Right ventricle myocardium superior (tissue), 1 donor: ENCODE data around the gene GALNT6. TPM values are rescaled to one million over a fixed set of nuclear protein-coding genes. Genes with fewer than 3 reads are reported as not detected.
"Not testable (repeated sequence)": the region's sequence is repeated elsewhere in the genome, so short reads cannot be mapped to it uniquely, and the experiment has no call there.

Source experiments
- ATAC-seq: fragments of 200-7000 bp; cut with Tn5 transposase; one replicate; pipeline ENCODE4 v1.9.1; 2020; ENCODE audit warnings: mild to moderate bottlenecking; ENCODE audit not compliant: poor library complexity
- DNase-seq: peaks from one replicate; pipeline ENCODE4 v3.0.0-alpha.2; 2020
- intact Hi-C: fragments of 100-400 bp; cut with DNase I; formaldehyde crosslinking; loops from one replicate; pipeline ENCODE4 v1.11.2; 2022
- total RNA-seq: library from RNA; stranded (reverse); fragmentation: NEBNext Ultra II Directional; extraction: Animal tissue kit (Norgen Biotek cat#: 25700); gene quantifications from one replicate; pipeline ENCODE4 v1.2.1, GENCODE V29; 2021
- donor health status: DM: no; HTN: yes; CAD: no; lungs with severe emphysema.

GALNT6 gene
- total RNA-seq, 1 donor from 2014 or later, result 0.62 TPM

GRCh38 chr12:51318846-51319599 is 72.2 kb downstream of the GALNT6 start:
- intact Hi-C loops, result no loop called here
- DNase-seq (no peak), ATAC-seq (no peak)

GRCh38 chr12:51318057-51318806 is 73.0 kb downstream of the GALNT6 start:
- ATAC-seq, intact Hi-C loops, DNase-seq: not testable (repeated sequence)

GRCh38 chr12:51311389-51311788 is 79.8 kb downstream of the GALNT6 start:
- intact Hi-C loops, result no loop called here
- no peak for DNase-seq
- no peak for ATAC-seq

- intact Hi-C loops, result no loop called here
- no peak for ATAC-seq
- DNase-seq, result no peak
Measured at GRCh38 chr12:51307655-51308593, 83.3 kb downstream of the GALNT6 start.

GRCh38 chr12:51306507-51306906 is 84.7 kb downstream of the GALNT6 start:
- ATAC-seq (no peak), DNase-seq (no peak)
- intact Hi-C loops, result no loop called here

Other genes with a start within 250 kb of the GALNT6 start
- 23.3 TPM for gene TFCP2, start 218.3 kb downstream of the GALNT6 start, total RNA-seq
- gene POU6F1, start 173.3 kb downstream of the GALNT6 start, total RNA-seq, result 10.0 TPM
- 124 TPM for gene DAZAP2, start 152.6 kb downstream of the GALNT6 start, total RNA-seq
- 2.8 TPM for gene SMAGP, start 121.0 kb downstream of the GALNT6 start, total RNA-seq
- gene BIN2, start 67.2 kb downstream of the GALNT6 start, total RNA-seq, result 1.5 TPM
- gene CELA1, start 44.7 kb downstream of the GALNT6 start, total RNA-seq, result not detected
- gene SLC4A8, start 33.4 kb upstream of the GALNT6 start, total RNA-seq, result 0.89 TPM
- 0.13 TPM for gene SCN8A, start 199.8 kb upstream of the GALNT6 start, total RNA-seq